Measurements from ENCODE around the gene TRHDE.

GRCh38 chr12:72522411-72522810 lies 250.2 kb downstream of the TRHDE start:
- TF ChIP-seq CTCF (IDR thresholded peaks at IDR 0.05) (no peak), POLR2A (IDR thresholded peaks at IDR 0.05) (no peak)
